ENCODE results near the gene RFC1.

The RFC1 gene

GRCh38 chr4:39330353-39330752 lies 35.8 kb downstream of the RFC1 start:
- Histone ChIP-seq H3K27ac (ENCODE audit: low read depth, low read length) (no peak overlapping the region), H3K4me3 (ENCODE audit: low read length) (no peak overlapping the region), H4K20me1 (ENCODE audit: control insufficient read depth, insufficient read depth, low read depth, low read length) (no peaks in the 10 kb centered on the region; the same call in 1 of the 2 replicates), H3K27me3 (ENCODE audit: control insufficient read depth, low read length) (no peaks in the 10 kb centered on the region), H3K9me2 (replicated peaks; ENCODE audit: control insufficient read depth, low read length) (no peaks in the 10 kb centered on the region), H3K4me1 (ENCODE audit: control insufficient read depth, low read length) (0 out of 2 replicates have a peak, but pooled peaks cover 3% of the 10 kb centered on the region), H3K9me3 (ENCODE audit: control insufficient read depth, insufficient read depth, low read length) (no peaks in the 10 kb centered on the region), H3F3A (ENCODE audit: control insufficient read depth, insufficient read depth) (no peaks in the 10 kb centered on the region), H3K4me2 (ENCODE audit: low read length) (no peak overlapping the region), H3K36me3 (ENCODE audit: control insufficient read depth, low read length) (peaks cover 60% of the 10 kb centered on the region), H3K79me2 (ENCODE audit: control insufficient read depth, low read length) (peaks cover 95% of the 10 kb centered on the region)
- TF ChIP-seq EZH2phosphoT487 (IDR thresholded peaks at IDR 0.05; ENCODE audit: borderline replicate concordance, low read length): no peak
- no peak for TF ChIP-seq CTCF (IDR thresholded peaks at IDR 0.05; ENCODE audit: low read depth, low read length, poor library complexity, severe bottlenecking)

GRCh38 chr4:39326468-39326977 lies 39.6 kb downstream of the RFC1 start:
- peaks cover 73% of the 10 kb centered on the region for H3K36me3 ChIP-seq (ENCODE audit: control insufficient read depth, low read length)
- TF ChIP-seq CTCF (IDR thresholded peaks at IDR 0.05; ENCODE audit: low read depth, low read length, poor library complexity, severe bottlenecking) (no peak), EZH2phosphoT487 (IDR thresholded peaks at IDR 0.05; ENCODE audit: borderline replicate concordance, low read length) (no peak)
- H3K27ac ChIP-seq (ENCODE audit: low read depth, low read length): no peak overlapping the region
- H3K4me3 ChIP-seq (ENCODE audit: low read length): no peak overlapping the region
- peaks cover 81% of the 10 kb centered on the region for H3K79me2 ChIP-seq (ENCODE audit: control insufficient read depth, low read length)
- 0 out of 2 replicates have a peak, but pooled peaks cover 6% of the 10 kb centered on the region for H3K4me1 ChIP-seq (ENCODE audit: control insufficient read depth, low read length)
- H4K20me1 ChIP-seq (ENCODE audit: control insufficient read depth, insufficient read depth, low read depth, low read length): no peaks in the 10 kb centered on the region; the same call in 1 of the 2 replicates
- no peaks in the 10 kb centered on the region for H3K27me3 ChIP-seq (ENCODE audit: control insufficient read depth, low read length)
- H3K9me3 ChIP-seq (ENCODE audit: control insufficient read depth, insufficient read depth, low read length): no peaks in the 10 kb centered on the region
- no peaks in the 10 kb centered on the region; the same call in 1 of the 2 replicates for H3F3A ChIP-seq (ENCODE audit: control insufficient read depth, insufficient read depth)
- H3K9me2 ChIP-seq (replicated peaks; ENCODE audit: control insufficient read depth, low read length): no peaks in the 10 kb centered on the region
- no peak overlapping the region for H3K4me2 ChIP-seq (ENCODE audit: low read length)

GRCh38 chr4:39324897-39325613 lies 41.1 kb downstream of the RFC1 start:
- Histone ChIP-seq H3K79me2 (ENCODE audit: control insufficient read depth, low read length) (peaks cover 73% of the 10 kb centered on the region), H3K27me3 (ENCODE audit: control insufficient read depth, low read length) (no peaks in the 10 kb centered on the region), H3K36me3 (ENCODE audit: control insufficient read depth, low read length) (peaks cover 88% of the 10 kb centered on the region)

More at GRCh38 chr4:39324897-39325613, 41.1 kb downstream of the RFC1 start:
- Histone ChIP-seq H4K20me1 (ENCODE audit: control insufficient read depth, insufficient read depth, low read depth, low read length) (no peaks in the 10 kb centered on the region; the same call in 1 of the 2 replicates), H3K9me3 (ENCODE audit: control insufficient read depth, insufficient read depth, low read length) (no peaks in the 10 kb centered on the region), H3K9me2 (replicated peaks; ENCODE audit: control insufficient read depth, low read length) (no peaks in the 10 kb centered on the region), H3K4me1 (ENCODE audit: control insufficient read depth, low read length) (0 out of 2 replicates have a peak, but pooled peaks cover 3% of the 10 kb centered on the region), H3K27ac (ENCODE audit: low read depth, low read length) (no peak overlapping the region), H3K4me2 (ENCODE audit: low read length) (no peak overlapping the region), H3F3A (ENCODE audit: control insufficient read depth, insufficient read depth) (no peaks in the 10 kb centered on the region; the same call in 1 of the 2 replicates), H3K4me3 (ENCODE audit: low read length) (no peak overlapping the region)
- TF ChIP-seq EZH2phosphoT487 (IDR thresholded peaks at IDR 0.05; ENCODE audit: borderline replicate concordance, low read length) (no peak), CTCF (IDR thresholded peaks at IDR 0.05; ENCODE audit: low read depth, low read length, poor library complexity, severe bottlenecking) (no peak)
